Uterus (tissue), 4 donors: ENCODE results near the gene NEMP1. TPM values are rescaled to one million over a fixed set of nuclear protein-coding genes. Genes with fewer than 3 reads are reported as not detected.

Source experiments
- DNase-seq, 2 donors: peaks; one replicate each; pipeline ENCODE4 v3.0.0-alpha.2; 2019 to 2020
- H3K27ac ChIP-seq, 2 donors: fragments of 200-600 bp; sonication (generic); 1 replicate in 1 of 2; 2 replicates in 1 of 2; pipeline ENCODE4 v1.5.1; 2016 to 2018
- H3K27me3 ChIP-seq, 2 donors: fragments of 200-600 bp; sonication (generic); one replicate each; pipeline ENCODE4 v1.5.1; 2018 to 2019; ENCODE audit warnings: control low read depth in 1 of 2
- H3K36me3 ChIP-seq, 2 donors: fragments of 200-600 bp; sonication (generic); one replicate each; pipeline ENCODE4 v1.5.1; 2019; ENCODE audit warnings: control low read depth in 1 of 2
- H3K4me1 ChIP-seq, 2 donors: fragments of 200-600 bp; sonication (generic); one replicate each; pipeline ENCODE4 v1.5.1; 2018 to 2019; ENCODE audit warnings: control low read depth in 1 of 2
- H3K4me3 ChIP-seq, 2 donors: fragments of 200-600 bp; sonication (generic); 1 replicate in 1 of 2; 2 replicates in 1 of 2; pipeline ENCODE4 v1.5.1; 2018 to 2019; ENCODE audit warnings: mild to moderate bottlenecking in 1 of 2
- H3K9me3 ChIP-seq, 2 donors: fragments of 200-600 bp; sonication (generic); one replicate each; pipeline ENCODE4 v1.5.1; 2019; ENCODE audit warnings: control low read depth in 1 of 2
- POLR2A ChIP-seq, 2 donors: fragments of 450-650 bp; IDR thresholded peaks; one replicate each; pipeline ENCODE4 v1.6.1; 2016; ENCODE audit warnings: antibody characterized with exemption in 2 of 2, mild to moderate bottlenecking in 1 of 2, moderate library complexity in 1 of 2
- intact Hi-C: fragments of 100-400 bp; cut with DNase I; formaldehyde crosslinking; loops from one replicate; pipeline ENCODE4 v1.15.1; 2023; ENCODE audit warnings: low total_unique reads
- total RNA-seq, 4 donors: library from RNA; depleted of rRNA in 3 of 4; stranded (reverse); fragments of >200 nt in 3 of 4; gene quantifications; one replicate each; pipeline versions ENCODE4 v1.1.0 to v1.2.4, GENCODE V29; 2014 to 2023
- TF ChIP-seq, protein P1 (sequence below), 4 experiments: fragments of 200-600 bp in 2 of 4; fragments of 450-650 bp in 2 of 4; sonication (generic) in 2 of 4; IDR thresholded peaks; one replicate each; pipeline ENCODE4 v1.5.1; 2016 to 2019; ENCODE audit warnings: antibody characterized with exemption in 4 of 4, mild to moderate bottlenecking in 2 of 4, moderate library complexity in 1 of 4
- donor health status: DM: yes; HTN: yes; CAD: no.

NEMP1 gene
- total RNA-seq, 4 donors from 2014 or later = 1.5 to 18.0 (median 9.9) TPM

DNA sequence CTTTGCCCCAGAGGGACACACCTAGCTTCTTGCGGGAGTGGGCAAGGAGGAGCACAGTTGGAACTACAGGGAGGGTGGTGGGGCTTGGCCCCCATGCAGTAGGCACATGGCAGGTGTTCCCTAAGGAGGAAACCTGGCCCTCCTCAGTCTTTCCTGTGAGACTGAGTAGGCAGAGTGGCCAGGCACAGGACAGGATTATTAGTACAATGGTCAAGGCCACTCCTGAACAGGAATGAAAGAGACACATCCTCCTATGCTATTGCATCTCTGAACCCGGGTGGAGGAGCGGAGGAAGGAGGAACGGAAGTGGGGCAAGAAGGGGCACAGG is 29.5 kb downstream of the NEMP1 start:
- no peak overlapping the region for H3K27ac ChIP-seq
- no peak for DNase-seq
- no peak overlapping the region for H3K4me3 ChIP-seq

DNA sequence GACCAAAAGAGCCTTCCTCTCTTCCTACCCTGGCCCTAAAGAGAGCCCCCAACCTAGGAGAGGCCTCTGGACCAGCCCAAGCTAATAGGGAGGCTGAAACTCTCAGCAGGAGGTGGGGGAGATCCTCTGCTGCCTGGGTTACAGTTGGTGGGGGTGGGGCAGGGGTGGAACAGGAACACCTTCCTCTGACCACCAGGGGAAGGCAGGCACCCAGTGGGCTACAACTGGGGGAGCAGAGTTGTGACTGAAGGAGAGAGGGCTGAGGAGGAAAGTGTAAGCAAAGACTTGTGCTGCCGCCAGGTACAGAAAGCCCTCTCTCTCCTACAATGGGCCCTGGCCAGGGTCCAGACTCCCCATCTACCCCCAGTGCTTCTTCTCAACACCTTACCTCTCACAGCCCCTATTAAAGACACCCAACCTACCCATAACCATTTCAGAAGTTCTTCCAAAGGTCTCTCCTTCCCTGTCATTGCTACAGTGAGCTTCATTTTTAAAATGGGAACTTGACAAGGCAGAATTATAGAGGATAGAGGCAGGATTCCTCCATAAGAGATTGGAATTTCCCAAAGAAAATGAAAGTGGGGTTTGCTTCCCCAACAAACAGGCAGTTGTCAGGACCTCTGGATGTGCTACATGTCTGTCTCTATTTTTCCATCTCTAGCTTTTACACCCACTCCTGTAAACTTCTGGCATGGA is 30.0 kb downstream of the NEMP1 start:
- no peak overlapping the region for H3K4me3 ChIP-seq
- intact Hi-C loops = no loop called here
- H3K4me1 ChIP-seq = no peaks in the 10 kb centered on the region
- H3K27me3 ChIP-seq = no peaks in the 10 kb centered on the region
- no peaks in the 10 kb centered on the region for H3K36me3 ChIP-seq
- no peak overlapping the region for H3K27ac ChIP-seq
- no peak for DNase-seq
- H3K9me3 ChIP-seq = no peaks in the 10 kb centered on the region
- TF ChIP-seq, protein P1, sequence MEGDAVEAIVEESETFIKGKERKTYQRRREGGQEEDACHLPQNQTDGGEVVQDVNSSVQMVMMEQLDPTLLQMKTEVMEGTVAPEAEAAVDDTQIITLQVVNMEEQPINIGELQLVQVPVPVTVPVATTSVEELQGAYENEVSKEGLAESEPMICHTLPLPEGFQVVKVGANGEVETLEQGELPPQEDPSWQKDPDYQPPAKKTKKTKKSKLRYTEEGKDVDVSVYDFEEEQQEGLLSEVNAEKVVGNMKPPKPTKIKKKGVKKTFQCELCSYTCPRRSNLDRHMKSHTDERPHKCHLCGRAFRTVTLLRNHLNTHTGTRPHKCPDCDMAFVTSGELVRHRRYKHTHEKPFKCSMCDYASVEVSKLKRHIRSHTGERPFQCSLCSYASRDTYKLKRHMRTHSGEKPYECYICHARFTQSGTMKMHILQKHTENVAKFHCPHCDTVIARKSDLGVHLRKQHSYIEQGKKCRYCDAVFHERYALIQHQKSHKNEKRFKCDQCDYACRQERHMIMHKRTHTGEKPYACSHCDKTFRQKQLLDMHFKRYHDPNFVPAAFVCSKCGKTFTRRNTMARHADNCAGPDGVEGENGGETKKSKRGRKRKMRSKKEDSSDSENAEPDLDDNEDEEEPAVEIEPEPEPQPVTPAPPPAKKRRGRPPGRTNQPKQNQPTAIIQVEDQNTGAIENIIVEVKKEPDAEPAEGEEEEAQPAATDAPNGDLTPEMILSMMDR (IDR thresholded peaks at IDR 0.05) = no peak
- no peak for TF ChIP-seq POLR2A (IDR thresholded peaks at IDR 0.05)

More for the DNA sequence above, 29.5 kb downstream of the NEMP1 start:
- Histone ChIP-seq H3K4me1 (no peaks in the 10 kb centered on the region), H3K9me3 (no peaks in the 10 kb centered on the region), H3K36me3 (no peaks in the 10 kb centered on the region), H3K27me3 (no peaks in the 10 kb centered on the region)
- intact Hi-C loops = no loop called here
- TF ChIP-seq, protein P1 (IDR thresholded peaks at IDR 0.05) = no peak
- no peak for TF ChIP-seq POLR2A (IDR thresholded peaks at IDR 0.05)

DNA sequence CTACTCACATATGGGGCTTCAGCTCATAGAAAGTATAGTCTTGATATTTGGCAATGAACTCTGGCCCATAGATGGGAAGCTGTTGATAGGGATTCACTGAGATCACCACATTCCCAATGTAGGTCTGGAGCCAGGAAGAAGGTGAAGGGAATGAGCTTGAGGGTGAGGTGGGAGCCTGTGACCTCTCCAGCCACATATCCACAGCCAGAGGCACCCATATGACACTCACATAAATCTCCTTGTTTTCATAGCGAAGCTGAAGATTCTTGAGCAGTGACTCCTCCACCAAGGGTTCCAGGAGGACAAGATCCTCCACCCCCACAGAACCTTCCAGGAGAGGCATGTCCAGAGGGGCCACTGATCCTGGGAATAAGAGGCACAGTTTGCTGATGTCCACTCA is 30.6 kb downstream of the NEMP1 start:
- TF ChIP-seq POLR2A (IDR thresholded peaks at IDR 0.05) = no peak
- TF ChIP-seq, protein P1 (IDR thresholded peaks at IDR 0.05) = no peak
- no peak overlapping the region for H3K4me3 ChIP-seq
- no peaks in the 10 kb centered on the region for H3K27me3 ChIP-seq
- no peaks in the 10 kb centered on the region for H3K4me1 ChIP-seq
- H3K9me3 ChIP-seq = no peaks in the 10 kb centered on the region
- no peak overlapping the region for H3K27ac ChIP-seq
- no peaks in the 10 kb centered on the region for H3K36me3 ChIP-seq
- DNase-seq = no peak
- intact Hi-C loops = no loop called here

DNA sequence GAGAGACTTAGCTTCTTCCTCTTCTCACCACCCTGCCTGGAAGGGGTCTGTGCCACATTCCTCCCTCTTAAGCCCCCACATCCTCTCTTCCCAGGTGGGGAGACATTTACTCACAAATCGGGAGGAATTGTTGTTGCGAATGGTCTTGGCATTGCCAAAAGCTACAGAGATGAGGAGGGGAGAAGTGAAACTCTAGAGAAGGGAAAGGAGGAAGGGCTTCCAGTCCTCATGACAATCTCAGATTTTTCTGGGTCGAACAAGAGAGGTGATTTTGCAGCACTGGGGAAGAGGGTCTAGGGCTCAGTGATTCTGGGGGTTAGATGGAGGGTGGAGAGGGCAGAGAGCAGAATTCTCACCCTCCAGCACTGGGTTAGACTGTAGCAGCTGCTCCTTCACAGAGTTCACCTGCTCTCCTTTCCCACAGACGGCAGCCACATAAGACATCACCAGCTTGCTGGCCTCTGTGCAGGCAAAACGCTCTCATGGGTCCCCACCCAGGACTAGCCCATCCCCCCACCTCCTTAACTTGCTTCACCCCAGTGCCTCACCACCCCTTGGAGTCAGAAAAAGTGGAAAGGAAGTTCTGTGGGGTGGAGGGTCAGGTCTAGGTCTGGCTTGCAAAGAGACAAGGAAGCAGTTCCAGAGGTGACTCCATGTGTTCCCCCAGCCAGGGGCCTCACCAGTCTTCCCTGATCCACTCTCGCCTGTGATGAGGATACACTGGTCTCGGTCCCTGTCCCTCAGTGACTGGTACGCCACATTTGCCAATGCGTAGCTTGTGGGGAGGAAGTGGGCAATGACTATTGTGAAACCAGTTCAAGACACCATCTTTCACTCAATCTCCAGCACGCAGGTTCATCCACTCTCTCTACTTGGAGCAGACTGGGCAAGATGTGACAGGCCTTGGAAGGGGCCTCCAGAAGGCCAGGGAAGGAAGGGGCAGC is 31.4 kb downstream of the NEMP1 start:
- Histone ChIP-seq H3K27me3 (no peaks in the 10 kb centered on the region), H3K27ac (no peak overlapping the region), H3K4me1 (no peaks in the 10 kb centered on the region), H3K4me3 (no peak overlapping the region), H3K9me3 (no peaks in the 10 kb centered on the region), H3K36me3 (no peaks in the 10 kb centered on the region)
- intact Hi-C loops = no loop called here
- TF ChIP-seq, protein P1 (IDR thresholded peaks at IDR 0.05) = no peak
- no peak for TF ChIP-seq POLR2A (IDR thresholded peaks at IDR 0.05)
- no peak for DNase-seq
